ENCODE data around the gene ZDHHC24.

Gene ZDHHC24

GRCh38 chr11:66564538-66564937, 18.7 kb upstream of the ZDHHC24 start:
- Histone ChIP-seq H3K27me3 (ENCODE audit: insufficient read depth, low read length) (no peaks in the 10 kb centered on the region), H3K27ac (ENCODE audit: low read length) (no peak overlapping the region), H3K9ac (ENCODE audit: low read depth, low read length) (no peak overlapping the region), H3K4me3 (ENCODE audit: low read length) (no peak overlapping the region), H3K36me3 (ENCODE audit: insufficient read depth, low read depth, low read length) (peaks cover 35% of the 10 kb centered on the region), H3K4me1 (ENCODE audit: insufficient read depth, low read length) (peaks cover 5% of the 10 kb centered on the region; the same call in 1 of the 2 replicates), H3K9me3 (ENCODE audit: insufficient read depth, low read depth, low read length) (no peaks in the 10 kb centered on the region)

- Histone ChIP-seq H3K4me3 (ENCODE audit: low read length) (no peak overlapping the region), H3K9me3 (ENCODE audit: insufficient read depth, low read depth, low read length) (no peaks in the 10 kb centered on the region), H3K4me1 (ENCODE audit: insufficient read depth, low read length) (no peaks in the 10 kb centered on the region), H3K36me3 (ENCODE audit: insufficient read depth, low read depth, low read length) (peaks cover 37% of the 10 kb centered on the region), H3K9ac (ENCODE audit: low read depth, low read length) (no peak overlapping the region), H3K27me3 (ENCODE audit: insufficient read depth, low read length) (no peaks in the 10 kb centered on the region), H3K27ac (ENCODE audit: low read length) (no peak overlapping the region)
These were observed 18.0 kb upstream of the ZDHHC24 start for GRCh38 chr11:66563832-66564231.

GRCh38 chr11:66562907-66563583, 17.2 kb upstream of the ZDHHC24 start:
- Histone ChIP-seq H3K36me3 (ENCODE audit: insufficient read depth, low read depth, low read length) (peaks cover 45% of the 10 kb centered on the region), H3K9me3 (ENCODE audit: insufficient read depth, low read depth, low read length) (no peaks in the 10 kb centered on the region)

GRCh38 chr11:66562275-66562674, 16.4 kb upstream of the ZDHHC24 start:
- Histone ChIP-seq H3K27ac (ENCODE audit: low read length) (no peak overlapping the region), H3K27me3 (ENCODE audit: insufficient read depth, low read length) (no peaks in the 10 kb centered on the region), H3K9me3 (ENCODE audit: insufficient read depth, low read depth, low read length) (no peaks in the 10 kb centered on the region), H3K36me3 (ENCODE audit: insufficient read depth, low read depth, low read length) (peaks cover 53% of the 10 kb centered on the region), H3K9ac (ENCODE audit: low read depth, low read length) (no peak overlapping the region), H3K4me3 (ENCODE audit: low read length) (no peak overlapping the region), H3K4me1 (ENCODE audit: insufficient read depth, low read length) (no peaks in the 10 kb centered on the region)

More at GRCh38 chr11:66562907-66563583, 17.2 kb upstream of the ZDHHC24 start:
- H3K27ac ChIP-seq (ENCODE audit: low read length) = no peak overlapping the region
- no peak overlapping the region for H3K4me3 ChIP-seq (ENCODE audit: low read length)
- no peaks in the 10 kb centered on the region for H3K27me3 ChIP-seq (ENCODE audit: insufficient read depth, low read length)
- H3K9ac ChIP-seq (ENCODE audit: low read depth, low read length) = no peak overlapping the region
- H3K4me1 ChIP-seq (ENCODE audit: insufficient read depth, low read length) = no peaks in the 10 kb centered on the region

- no peaks in the 10 kb centered on the region for H3K4me1 ChIP-seq (ENCODE audit: insufficient read depth, low read length)
- H3K27ac ChIP-seq (ENCODE audit: low read length) = no peak overlapping the region
- H3K9ac ChIP-seq (ENCODE audit: low read depth, low read length) = no peak overlapping the region
- no peaks in the 10 kb centered on the region for H3K27me3 ChIP-seq (ENCODE audit: insufficient read depth, low read length)
- H3K4me3 ChIP-seq (ENCODE audit: low read length) = no peak overlapping the region
- H3K36me3 ChIP-seq (ENCODE audit: insufficient read depth, low read depth, low read length) = peaks cover 55% of the 10 kb centered on the region
- H3K9me3 ChIP-seq (ENCODE audit: insufficient read depth, low read depth, low read length) = no peaks in the 10 kb centered on the region
These were observed 16.1 kb upstream of the ZDHHC24 start for GRCh38 chr11:66561975-66562248.

- Histone ChIP-seq H3K36me3 (ENCODE audit: insufficient read depth, low read depth, low read length) (peaks cover 55% of the 10 kb centered on the region), H3K27ac (ENCODE audit: low read length) (no peak overlapping the region), H3K9ac (ENCODE audit: low read depth, low read length) (no peak overlapping the region), H3K27me3 (ENCODE audit: insufficient read depth, low read length) (no peaks in the 10 kb centered on the region), H3K9me3 (ENCODE audit: insufficient read depth, low read depth, low read length) (no peaks in the 10 kb centered on the region), H3K4me3 (ENCODE audit: low read length) (no peak overlapping the region), H3K4me1 (ENCODE audit: insufficient read depth, low read length) (no peaks in the 10 kb centered on the region)
These were observed 15.5 kb upstream of the ZDHHC24 start for GRCh38 chr11:66561178-66561974.

- H3K9me3 ChIP-seq (ENCODE audit: insufficient read depth, low read depth, low read length) = no peaks in the 10 kb centered on the region
- H3K27me3 ChIP-seq (ENCODE audit: insufficient read depth, low read length) = no peaks in the 10 kb centered on the region
- H3K27ac ChIP-seq (ENCODE audit: low read length) = no peak overlapping the region
- no peaks in the 10 kb centered on the region for H3K4me1 ChIP-seq (ENCODE audit: insufficient read depth, low read length)
- no peak overlapping the region for H3K4me3 ChIP-seq (ENCODE audit: low read length)
- peaks cover 67% of the 10 kb centered on the region for H3K36me3 ChIP-seq (ENCODE audit: insufficient read depth, low read depth, low read length)
- no peak overlapping the region for H3K9ac ChIP-seq (ENCODE audit: low read depth, low read length)
These were observed 14.2 kb upstream of the ZDHHC24 start for GRCh38 chr11:66559866-66560676.

- no peak overlapping the region for H3K4me3 ChIP-seq (ENCODE audit: low read length)
- H3K9ac ChIP-seq (ENCODE audit: low read depth, low read length) = no peak overlapping the region
- peaks cover 67% of the 10 kb centered on the region for H3K36me3 ChIP-seq (ENCODE audit: insufficient read depth, low read depth, low read length)
- H3K4me1 ChIP-seq (ENCODE audit: insufficient read depth, low read length) = no peaks in the 10 kb centered on the region
- no peak overlapping the region for H3K27ac ChIP-seq (ENCODE audit: low read length)
- H3K27me3 ChIP-seq (ENCODE audit: insufficient read depth, low read length) = no peaks in the 10 kb centered on the region
- no peaks in the 10 kb centered on the region for H3K9me3 ChIP-seq (ENCODE audit: insufficient read depth, low read depth, low read length)
These were observed 13.5 kb upstream of the ZDHHC24 start for GRCh38 chr11:66559142-66559865.

- no peaks in the 10 kb centered on the region for H3K4me1 ChIP-seq (ENCODE audit: insufficient read depth, low read length)
- no peak overlapping the region for H3K4me3 ChIP-seq (ENCODE audit: low read length)
- peaks cover 61% of the 10 kb centered on the region for H3K36me3 ChIP-seq (ENCODE audit: insufficient read depth, low read depth, low read length)
- no peaks in the 10 kb centered on the region for H3K9me3 ChIP-seq (ENCODE audit: insufficient read depth, low read depth, low read length)
- no peak overlapping the region for H3K9ac ChIP-seq (ENCODE audit: low read depth, low read length)
- no peaks in the 10 kb centered on the region for H3K27me3 ChIP-seq (ENCODE audit: insufficient read depth, low read length)
- no peak overlapping the region for H3K27ac ChIP-seq (ENCODE audit: low read length)
These were observed 12.0 kb upstream of the ZDHHC24 start for GRCh38 chr11:66557733-66558326.

GRCh38 chr11:66556086-66556485, 10.2 kb upstream of the ZDHHC24 start:
- H3K27ac ChIP-seq (ENCODE audit: low read length) = no peak overlapping the region
- no peaks in the 10 kb centered on the region for H3K4me1 ChIP-seq (ENCODE audit: insufficient read depth, low read length)
- H3K4me3 ChIP-seq (ENCODE audit: low read length) = no peak overlapping the region
- peaks cover 43% of the 10 kb centered on the region for H3K36me3 ChIP-seq (ENCODE audit: insufficient read depth, low read depth, low read length)
- H3K9me3 ChIP-seq (ENCODE audit: insufficient read depth, low read depth, low read length) = no peaks in the 10 kb centered on the region
- no peak overlapping the region for H3K9ac ChIP-seq (ENCODE audit: low read depth, low read length)
- no peaks in the 10 kb centered on the region for H3K27me3 ChIP-seq (ENCODE audit: insufficient read depth, low read length)

GRCh38 chr11:66555416-66555815, 9.6 kb upstream of the ZDHHC24 start:
- H3K9me3 ChIP-seq (ENCODE audit: insufficient read depth, low read depth, low read length) = no peaks in the 10 kb centered on the region
- H3K4me3 ChIP-seq (ENCODE audit: low read length) = no peak overlapping the region
- no peaks in the 10 kb centered on the region for H3K4me1 ChIP-seq (ENCODE audit: insufficient read depth, low read length)
- H3K27me3 ChIP-seq (ENCODE audit: insufficient read depth, low read length) = no peaks in the 10 kb centered on the region
- no peak overlapping the region for H3K9ac ChIP-seq (ENCODE audit: low read depth, low read length)
- peaks cover 37% of the 10 kb centered on the region for H3K36me3 ChIP-seq (ENCODE audit: insufficient read depth, low read depth, low read length)
- H3K27ac ChIP-seq (ENCODE audit: low read length) = no peak overlapping the region
